Right ventricle myocardium inferior (tissue), 1 donor: Measurements from ENCODE around the gene TRIM37. TPM values are rescaled to one million over a fixed set of nuclear protein-coding genes. Genes with fewer than 3 reads are reported as not detected.
"Not testable (repeated sequence)": the region's sequence is repeated elsewhere in the genome, so short reads cannot be mapped to it uniquely, and the experiment has no call there.

Experiments
- ATAC-seq: fragments of 200-7000 bp; cut with Tn5 transposase; one replicate; pipeline ENCODE4 v1.9.1; 2020; ENCODE audit warnings: mild to moderate bottlenecking, moderate library complexity
- DNase-seq: peaks from one replicate; pipeline ENCODE4 v3.0.0; 2021; ENCODE audit errors: missing footprints
- intact Hi-C: fragments of 100-400 bp; cut with DNase I; formaldehyde crosslinking; loops from one replicate; pipeline ENCODE4 v1.11.0; 2022
- microRNA-seq: library from miRNA; unstranded; fragments of <30 nt; microRNA quantifications from one replicate; pipeline ENCODE4 v1.2.0, GENCODE V29; 2020
- total RNA-seq: library from RNA; stranded (reverse); fragmentation: NEBNext Ultra II Directional; extraction: Animal tissue kit (Norgen Biotek cat#: 25700); gene quantifications from one replicate; pipeline ENCODE4 v1.2.1, GENCODE V29; 2021
- donor health status: DM: no; HTN: yes; CAD: no; lungs with severe emphysema.

The TRIM37 gene
- total RNA-seq, 1 donor from 2014 or later, result 20.2 TPM

DNA sequence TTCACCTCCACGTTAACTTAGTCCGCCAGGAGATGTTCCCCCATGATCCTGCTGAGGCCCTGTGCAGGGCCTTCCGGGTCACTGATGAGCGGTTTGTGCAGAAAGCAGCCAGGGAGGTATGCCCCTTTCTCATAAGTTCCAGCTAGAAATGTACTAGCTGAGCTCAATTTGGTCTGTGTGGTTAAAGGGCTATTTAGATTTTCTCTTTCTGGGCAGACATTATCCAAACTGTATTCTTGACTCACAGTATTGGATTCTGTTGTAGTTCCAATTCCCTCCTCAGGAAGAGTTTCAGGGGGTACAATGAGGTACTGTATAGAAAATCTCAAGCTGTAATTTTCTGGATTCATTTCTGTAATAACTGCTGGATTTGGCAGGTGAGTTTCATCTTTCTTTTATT is 137.1 kb downstream of the TRIM37 start:
- DNase-seq, result no peak
- ATAC-seq, result no peak
- intact Hi-C loops, result no loop called here

DNA sequence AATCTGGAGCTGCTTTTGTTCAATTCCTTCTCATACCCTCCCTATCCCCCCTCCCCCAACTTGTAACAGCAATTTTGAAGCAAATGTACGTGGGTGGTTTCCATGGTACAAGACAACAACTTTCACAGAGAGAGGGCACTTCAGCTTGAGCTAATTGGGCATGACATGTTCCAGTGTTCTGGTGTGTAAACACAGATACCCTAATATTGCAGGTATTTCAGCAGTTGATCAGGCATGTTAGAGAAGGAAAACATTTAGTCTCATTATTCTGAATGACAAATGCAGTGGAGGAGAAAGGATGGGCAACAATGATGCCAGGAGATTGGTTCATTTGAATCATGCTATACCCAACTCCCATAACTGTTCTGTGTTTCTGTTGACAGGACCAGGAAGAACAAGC is 137.5 kb downstream of the TRIM37 start:
- ATAC-seq (no peak), DNase-seq (no peak)
- intact Hi-C loops, result no loop called here

- no peak for DNase-seq
- intact Hi-C loops, result no loop called here
- ATAC-seq, result no peak
These were observed 138.1 kb downstream of the TRIM37 start for GRCh38 chr17:58968426-58969061.

DNA sequence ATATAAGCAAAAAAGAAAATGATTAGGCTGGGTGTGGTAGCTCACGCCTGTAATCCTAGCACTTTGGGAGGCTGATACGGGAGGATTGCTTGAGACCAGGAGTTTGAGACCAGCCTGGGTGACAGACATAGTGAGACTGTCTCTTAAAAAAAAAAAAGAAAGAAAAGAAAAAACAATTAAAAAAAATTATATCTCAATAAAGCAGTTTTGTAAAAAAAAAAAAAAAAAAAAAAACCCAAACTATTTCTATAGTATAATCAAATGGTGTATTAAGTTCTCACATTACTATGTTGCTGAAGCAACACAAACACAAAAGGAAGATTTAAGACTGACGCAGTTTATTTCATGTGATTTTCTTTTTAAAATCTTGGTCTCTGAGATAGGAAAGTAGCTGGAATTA is 140.5 kb downstream of the TRIM37 start:
- DNase-seq (no peak), ATAC-seq (no peak)
- intact Hi-C loops, result no loop called here

DNA sequence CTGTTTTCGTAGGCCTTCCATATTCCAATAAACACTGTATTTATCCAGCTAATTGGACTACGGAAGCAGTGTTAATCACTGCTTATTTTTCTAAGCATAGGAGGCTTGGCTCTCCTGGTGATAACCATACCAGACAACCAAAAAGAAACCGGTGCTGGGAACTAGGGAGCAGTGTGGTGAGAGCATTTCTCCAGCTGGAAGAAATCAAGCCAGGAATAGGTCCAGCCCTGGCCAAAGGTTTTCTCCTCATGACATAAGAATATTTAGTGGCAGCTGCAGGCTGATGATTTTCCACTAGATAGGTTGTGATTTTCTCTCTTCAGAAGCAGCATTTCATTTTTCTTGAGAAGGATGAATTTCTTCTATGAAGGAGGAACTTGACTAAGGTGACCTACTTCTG is 141.5 kb downstream of the TRIM37 start:
- ATAC-seq, result no peak
- DNase-seq, result no peak
- intact Hi-C loops, result no loop called here

- no peak for ATAC-seq
- intact Hi-C loops, result no loop called here
- DNase-seq, result no peak
These were observed 146.6 kb downstream of the TRIM37 start for GRCh38 chr17:58960068-58960467.

GRCh38 chr17:58957725-58958073 is 149.0 kb downstream of the TRIM37 start:
- intact Hi-C loops, DNase-seq, ATAC-seq: not testable (repeated sequence)

DNA sequence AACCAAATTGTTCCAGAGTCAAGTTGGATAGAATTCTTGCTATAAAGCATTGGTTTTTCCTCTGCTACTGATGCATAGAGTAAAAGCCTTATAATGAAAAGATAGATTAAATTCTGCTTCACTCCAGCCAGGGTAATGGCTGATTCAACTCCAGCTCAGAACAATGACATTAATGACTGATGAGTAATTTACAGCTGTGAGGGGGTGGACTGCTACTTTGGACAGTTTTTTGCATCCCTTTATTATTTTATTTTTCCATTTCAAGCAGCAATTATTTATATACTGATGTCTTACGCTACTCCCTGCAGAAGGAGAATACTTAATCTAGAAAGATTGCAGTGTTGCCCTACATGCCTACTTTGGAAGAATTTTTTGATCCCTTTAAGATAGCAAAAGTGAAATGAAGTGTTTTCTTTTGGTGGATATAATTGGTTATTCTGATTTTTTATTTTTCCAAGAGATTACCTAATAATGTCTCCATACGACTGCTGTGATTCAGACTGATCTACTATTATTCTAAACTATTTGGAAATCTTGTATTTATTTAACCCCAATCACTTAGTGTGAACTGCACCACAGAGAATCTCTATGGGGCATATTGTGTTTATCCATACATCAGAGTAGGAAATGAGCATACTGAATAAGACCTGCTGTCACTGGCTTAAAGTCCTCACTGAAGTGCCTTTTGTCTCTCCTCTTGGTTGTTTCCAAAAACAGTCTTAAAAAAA is 149.5 kb downstream of the TRIM37 start:
- intact Hi-C loops, result no loop called here
- ATAC-seq, result no peak

GRCh38 chr17:58954358-58954757 is 152.3 kb downstream of the TRIM37 start:
- intact Hi-C loops, DNase-seq, ATAC-seq: not testable (repeated sequence)

More for the DNA sequence above, 149.5 kb downstream of the TRIM37 start:
- DNase-seq, result no peak

GRCh38 chr17:58947824-58948223 is 158.9 kb downstream of the TRIM37 start:
- intact Hi-C loops, result no loop called here
- DNase-seq, result no peak
- no peak for ATAC-seq

GRCh38 chr17:58947411-58947810 is 159.3 kb downstream of the TRIM37 start:
- DNase-seq, result no peak
- intact Hi-C loops, result no loop called here
- ATAC-seq, result no peak

DNA sequence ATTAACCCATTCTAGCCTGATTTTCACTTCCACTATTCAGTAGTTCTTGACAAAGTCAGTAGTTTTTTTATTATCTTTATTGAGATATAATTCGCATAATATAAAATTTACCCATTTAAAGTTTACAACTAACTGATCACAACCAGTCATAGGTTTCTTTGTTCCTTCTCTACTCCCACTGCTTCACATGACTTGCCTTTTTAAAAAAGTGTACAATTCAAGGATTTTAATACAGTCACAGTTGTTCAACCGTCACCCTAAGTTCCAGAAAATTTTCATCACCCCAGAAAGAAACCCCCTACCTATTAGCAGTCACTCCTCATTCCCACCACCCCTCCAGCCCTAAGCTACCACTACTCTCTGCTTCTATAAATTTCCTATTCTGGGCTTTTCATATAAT is 162.5 kb downstream of the TRIM37 start:
- DNase-seq (no peak), ATAC-seq (no peak)
- intact Hi-C loops, result no loop called here

DNA sequence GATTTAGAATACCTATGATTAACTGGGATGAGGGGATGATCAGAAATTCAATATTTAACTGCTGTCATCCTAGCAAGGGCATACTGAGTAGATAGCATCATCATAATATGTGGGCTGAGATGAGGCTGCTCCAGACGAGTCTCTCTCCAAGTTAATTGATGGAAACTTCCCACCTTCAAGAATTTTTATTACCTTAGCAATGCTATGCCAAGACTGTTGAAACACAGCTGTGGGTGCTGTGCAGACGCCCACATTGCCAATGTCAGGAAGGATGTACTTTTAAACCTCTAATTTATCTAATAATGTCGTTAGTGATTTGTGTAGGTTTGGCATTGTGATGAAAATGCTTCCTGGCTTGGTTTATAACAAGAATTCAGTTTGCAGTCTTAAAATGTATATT is 170.4 kb downstream of the TRIM37 start:
- intact Hi-C loops, result no loop called here
- ATAC-seq, result no peak

GRCh38 chr17:58932956-58933355 is 173.7 kb downstream of the TRIM37 start:
- no peak for DNase-seq
- intact Hi-C loops, result no loop called here
- no peak for ATAC-seq

More for the DNA sequence above, 170.4 kb downstream of the TRIM37 start:
- no peak for DNase-seq

Small RNA genes lying within 50 kb of the gene (microRNA-seq; reads per million reads assigned to microRNA genes)
- gene MIR301A (775 reads per million, percentile 81 among the genes with 10 or more reads in this experiment), gene MIR454 (1,293 reads per million, percentile 86 among the genes with 10 or more reads in this experiment)

Other genes with a start within 250 kb of the TRIM37 start
- gene SKA2, start 48.3 kb upstream of the TRIM37 start, total RNA-seq, result 32.7 TPM
- gene PRR11, start 48.9 kb upstream of the TRIM37 start, total RNA-seq, result 1.5 TPM
- gene SMG8, start 103.2 kb upstream of the TRIM37 start, total RNA-seq, result 9.7 TPM
- gene GDPD1, start 113.6 kb upstream of the TRIM37 start, total RNA-seq, result 2.5 TPM
- gene YPEL2, start 224.8 kb upstream of the TRIM37 start, total RNA-seq, result 32.7 TPM